Gastroesophageal sphincter (tissue), 4 donors: ENCODE measurements around the gene C20orf144. TPM values are rescaled to one million over a fixed set of nuclear protein-coding genes. Genes with fewer than 3 reads are reported as not detected.

ENCODE experiments used
- ATAC-seq: fragments of 150-250 bp; one replicate; pipeline ENCODE4 v1.9.1; 2016; ENCODE audit warnings: mild to moderate bottlenecking, moderate library complexity
- H3K27ac ChIP-seq, 4 donors: fragments of 200-600 bp; sonication (generic) in 3 of 4; 1 replicate in 3 of 4; 2 replicates in 1 of 4; pipeline ENCODE4 v1.5.1; 2016 to 2019
- H3K27me3 ChIP-seq: fragments of 200-600 bp; sonication (generic); one replicate; pipeline ENCODE4 v1.5.1; 2019
- H3K36me3 ChIP-seq, 2 donors: fragments of 200-600 bp; sonication (generic); one replicate each; pipeline ENCODE4 v1.5.1; 2019; ENCODE audit warnings: control low read depth in 1 of 2
- H3K4me1 ChIP-seq, 3 donors: fragments of 200-600 bp; sonication (generic); 1 replicate in 2 of 3; 2 replicates in 1 of 3; pipeline ENCODE4 v1.5.1; 2016 to 2019; ENCODE audit warnings: control low read depth in 2 of 3
- H3K4me3 ChIP-seq, 2 donors: fragments of 200-600 bp; sonication (generic); one replicate each; pipeline ENCODE4 v1.5.1; 2019; ENCODE audit warnings: mild to moderate bottlenecking in 1 of 2, moderate library complexity in 1 of 2
- H3K9me3 ChIP-seq, 3 donors: fragments of 200-600 bp; sonication (generic); one replicate each; pipeline ENCODE4 v1.5.1; 2017 to 2019; ENCODE audit warnings: control low read depth in 2 of 3
- CTCF ChIP-seq, 4 experiments: fragments of 200-600 bp in 2 of 4; fragments of 450-650 bp in 2 of 4; sonication (generic) in 1 of 4; IDR thresholded peaks; one replicate each; pipeline ENCODE4 v1.5.1; 2017 to 2019; ENCODE audit warnings: antibody characterized with exemption in 4 of 4, mild to moderate bottlenecking in 2 of 4, moderate library complexity in 2 of 4
- EP300 ChIP-seq: sonication (generic); formaldehyde crosslinking; IDR thresholded peaks from one replicate; pipeline ENCODE4 v1.6.1; 2017; ENCODE audit warnings: antibody characterized with exemption, mild to moderate bottlenecking
- POLR2A ChIP-seq, 2 donors: fragments of 450-650 bp; IDR thresholded peaks; one replicate each; pipeline ENCODE4 v1.6.1; 2017; ENCODE audit warnings: antibody characterized with exemption in 2 of 2, mild to moderate bottlenecking in 2 of 2, moderate library complexity in 1 of 2
- POLR2AphosphoS5 ChIP-seq: sonication (generic); formaldehyde crosslinking; IDR thresholded peaks from one replicate; pipeline ENCODE4 v1.6.1; 2017; ENCODE audit warnings: antibody characterized with exemption
- WGBS, 2 donors: methylation state at CpG; one replicate each; pipeline ENCODE4 v1.1.5; 2018; ENCODE audit warnings: low coverage in 1 of 2; 5-methylcytosine and 5-hydroxymethylcytosine counted together
- total RNA-seq, 4 donors: library from RNA; depleted of rRNA; stranded (reverse); fragments of >200 nt; gene quantifications; one replicate each; pipeline ENCODE4 v1.1.0, GENCODE V29; 2016

C20orf144 gene
- total RNA-seq, 4 donors from 2014 or later, result not detected

GRCh38 chr20:33635341-33635740 is 26.8 kb upstream of the C20orf144 start:
- H3K4me1 ChIP-seq, result no peaks in the 10 kb centered on the region
- no peak overlapping the region for H3K27ac ChIP-seq
- ATAC-seq, result no peak
- H3K27me3 ChIP-seq, result no peaks in the 10 kb centered on the region
- 97 to 98% methylated on average over 3 of the region's 3 CpGs for WGBS, 2 donors
- no peak overlapping the region for H3K4me3 ChIP-seq
- no peaks in the 10 kb centered on the region for H3K9me3 ChIP-seq
- H3K36me3 ChIP-seq, result peaks cover 0 to 91% of the 10 kb centered on the region in 2 donors
- TF ChIP-seq EP300, result no peak
- no peak for TF ChIP-seq POLR2AphosphoS5
- no peak for TF ChIP-seq POLR2A (IDR thresholded peaks at IDR 0.05)
- TF ChIP-seq CTCF (IDR thresholded peaks at IDR 0.05), result no peak

DNA sequence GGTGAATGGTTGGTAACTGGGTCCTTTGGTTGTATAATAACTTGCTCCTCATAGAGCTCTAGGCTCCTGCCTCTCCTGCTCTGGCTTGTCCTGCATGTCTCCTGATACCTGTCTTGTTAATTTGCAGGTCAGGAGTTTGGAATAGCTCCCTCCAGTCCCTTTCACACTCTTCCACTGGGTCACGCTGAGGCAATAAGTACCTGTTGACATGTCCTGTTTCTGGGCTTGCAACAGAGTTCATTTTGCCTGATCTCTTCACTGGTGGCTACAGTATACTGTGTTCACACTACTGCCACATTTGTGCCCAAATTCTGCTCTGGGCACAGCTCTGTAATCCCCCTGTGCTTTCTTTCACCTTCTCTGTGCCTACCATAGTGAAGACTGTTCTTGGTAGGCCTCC is 25.4 kb upstream of the C20orf144 start:
- ATAC-seq, result no peak
- no peak overlapping the region for H3K27ac ChIP-seq
- TF ChIP-seq POLR2AphosphoS5, result no peak
- no peak for TF ChIP-seq EP300
- no peaks in the 10 kb centered on the region for H3K4me1 ChIP-seq
- no peaks in the 10 kb centered on the region for H3K9me3 ChIP-seq
- H3K27me3 ChIP-seq, result no peaks in the 10 kb centered on the region
- H3K36me3 ChIP-seq, result peaks cover 0 to 92% of the 10 kb centered on the region in 2 donors
- H3K4me3 ChIP-seq, result no peak overlapping the region
- 100% methylated on average over 1 of the region's 1 CpG for WGBS, 2 donors

GRCh38 chr20:33640287-33640686 is 21.8 kb upstream of the C20orf144 start:
- WGBS, 2 donors, result 78 to 85% methylated on average over 10 to 12 of the region's 13 CpGs
- H3K4me1 ChIP-seq, result no peaks in the 10 kb centered on the region
- peaks cover 0 to 92% of the 10 kb centered on the region in 2 donors for H3K36me3 ChIP-seq
- no peak for TF ChIP-seq POLR2AphosphoS5
- no peak for TF ChIP-seq CTCF (IDR thresholded peaks at IDR 0.05)
- no peak for TF ChIP-seq POLR2A (IDR thresholded peaks at IDR 0.05)
- no peak for TF ChIP-seq EP300
- H3K4me3 ChIP-seq, result no peak overlapping the region
- ATAC-seq, result no peak
- no peak overlapping the region for H3K27ac ChIP-seq
- no peaks in the 10 kb centered on the region for H3K27me3 ChIP-seq
- H3K9me3 ChIP-seq, result no peaks in the 10 kb centered on the region

DNA sequence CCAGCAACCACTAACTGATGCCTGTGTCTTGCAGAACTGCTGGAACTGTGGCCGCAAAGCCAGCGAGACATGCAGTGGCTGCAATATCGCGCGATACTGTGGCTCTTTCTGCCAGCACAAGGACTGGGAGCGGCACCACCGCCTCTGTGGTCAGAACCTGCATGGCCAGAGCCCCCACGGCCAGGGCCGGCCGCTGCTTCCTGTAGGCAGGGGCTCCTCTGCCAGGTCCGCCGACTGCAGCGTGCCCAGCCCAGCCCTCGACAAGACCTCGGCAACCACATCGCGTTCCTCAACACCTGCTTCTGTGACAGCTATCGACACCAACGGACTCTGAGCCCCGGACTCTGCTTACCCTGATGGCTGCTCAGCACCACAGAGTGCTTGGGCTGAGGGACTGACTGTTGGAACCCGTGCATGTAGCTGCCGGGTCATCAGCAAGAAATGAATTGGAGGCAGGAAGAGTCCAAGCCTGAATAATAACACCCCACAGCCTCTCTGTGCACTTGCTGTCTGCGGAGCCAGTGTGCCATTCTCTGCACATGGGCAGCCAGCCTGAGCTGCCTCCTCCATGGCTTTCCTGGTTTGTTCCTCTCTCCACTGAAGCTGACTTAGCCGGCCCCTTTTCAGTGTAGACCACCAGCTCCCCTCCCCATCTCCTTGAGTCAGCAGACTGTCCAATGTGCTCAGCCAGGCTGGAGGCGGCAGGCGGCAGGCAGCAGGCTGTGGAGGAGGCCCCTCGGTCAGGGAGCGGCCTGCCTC is 17.6 kb upstream of the C20orf144 start:
- no peaks in the 10 kb centered on the region for H3K27me3 ChIP-seq
- no peak overlapping the region for H3K27ac ChIP-seq
- H3K4me3 ChIP-seq, result no peak overlapping the region
- TF ChIP-seq POLR2A (IDR thresholded peaks at IDR 0.05), result no peak
- no peak for TF ChIP-seq CTCF (IDR thresholded peaks at IDR 0.05)
- no peak for TF ChIP-seq POLR2AphosphoS5
- TF ChIP-seq EP300, result no peak
- H3K36me3 ChIP-seq, result peaks cover 0 to 66% of the 10 kb centered on the region in 2 donors
- peaks cover 0 to 25% (median 15%) of the 10 kb centered on the region in 3 donors for H3K4me1 ChIP-seq
- WGBS, 2 donors, result 100% methylated on average over 1 of the region's 28 CpGs; no CpG with 5 or more reads in 1 of the 2 donors
- no peaks in the 10 kb centered on the region for H3K9me3 ChIP-seq
- no peak for ATAC-seq

DNA sequence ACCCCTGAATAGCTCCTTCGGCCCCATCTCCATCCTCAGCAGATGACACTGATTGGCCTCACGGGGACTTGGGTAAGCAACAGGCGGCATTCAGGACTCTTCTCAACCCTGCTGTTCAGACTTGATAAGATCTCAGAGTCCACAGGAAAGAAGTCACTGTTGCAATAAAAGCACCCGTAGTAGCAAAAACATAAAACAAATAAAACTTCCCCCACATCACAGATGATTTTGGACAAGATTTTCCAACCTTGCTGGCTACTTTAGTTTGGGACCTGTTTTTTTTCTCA is 17.1 kb upstream of the C20orf144 start:
- Histone ChIP-seq H3K27me3 (no peaks in the 10 kb centered on the region), H3K4me1 (peaks cover 0 to 31% (median 15%) of the 10 kb centered on the region in 3 donors), H3K27ac (no peak overlapping the region), H3K4me3 (no peak overlapping the region), H3K36me3 (peaks cover 0 to 60% of the 10 kb centered on the region in 2 donors), H3K9me3 (no peaks in the 10 kb centered on the region)
- no peak for ATAC-seq
- 43 to 50% methylated on average over 1 of the region's 4 CpGs for WGBS, 2 donors
- no peak for TF ChIP-seq POLR2AphosphoS5
- no peak for TF ChIP-seq EP300
- no peak for TF ChIP-seq POLR2A (IDR thresholded peaks at IDR 0.05)

DNA sequence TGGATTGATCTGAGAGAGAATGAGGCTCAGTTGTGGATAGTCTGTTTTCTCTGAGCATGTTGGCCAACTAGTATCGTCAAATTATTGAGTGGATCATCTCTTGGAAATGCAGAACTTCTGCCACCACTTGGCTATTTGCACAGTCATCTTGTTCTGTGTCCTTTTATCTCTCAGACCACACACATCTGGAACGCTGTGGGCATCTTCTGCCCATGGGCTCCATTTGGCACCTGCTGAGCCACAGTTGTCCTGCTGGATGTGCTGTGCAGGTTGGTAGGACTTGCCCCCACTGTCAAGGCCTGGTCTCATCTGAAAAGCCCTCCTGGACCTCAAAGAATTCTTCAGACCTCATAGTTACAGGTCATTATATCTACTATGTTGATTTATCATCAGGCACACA is 16.7 kb upstream of the C20orf144 start:
- TF ChIP-seq CTCF (IDR thresholded peaks at IDR 0.05), result no peak
- no peak for TF ChIP-seq POLR2A (IDR thresholded peaks at IDR 0.05)
- TF ChIP-seq EP300, result no peak
- TF ChIP-seq POLR2AphosphoS5, result no peak
- Histone ChIP-seq H3K27ac (no peak overlapping the region), H3K4me1 (peaks cover 0 to 31% (median 15%) of the 10 kb centered on the region in 3 donors), H3K9me3 (no peaks in the 10 kb centered on the region), H3K36me3 (peaks cover 0 to 57% of the 10 kb centered on the region in 2 donors), H3K27me3 (no peaks in the 10 kb centered on the region), H3K4me3 (no peak overlapping the region)
- ATAC-seq, result no peak
- WGBS, 2 donors, result 80 to 94% methylated on average over 1 to 2 of the region's 2 CpGs
